ENCODE measurements around the gene VRK2.

- TF ChIP-seq, protein P1, sequence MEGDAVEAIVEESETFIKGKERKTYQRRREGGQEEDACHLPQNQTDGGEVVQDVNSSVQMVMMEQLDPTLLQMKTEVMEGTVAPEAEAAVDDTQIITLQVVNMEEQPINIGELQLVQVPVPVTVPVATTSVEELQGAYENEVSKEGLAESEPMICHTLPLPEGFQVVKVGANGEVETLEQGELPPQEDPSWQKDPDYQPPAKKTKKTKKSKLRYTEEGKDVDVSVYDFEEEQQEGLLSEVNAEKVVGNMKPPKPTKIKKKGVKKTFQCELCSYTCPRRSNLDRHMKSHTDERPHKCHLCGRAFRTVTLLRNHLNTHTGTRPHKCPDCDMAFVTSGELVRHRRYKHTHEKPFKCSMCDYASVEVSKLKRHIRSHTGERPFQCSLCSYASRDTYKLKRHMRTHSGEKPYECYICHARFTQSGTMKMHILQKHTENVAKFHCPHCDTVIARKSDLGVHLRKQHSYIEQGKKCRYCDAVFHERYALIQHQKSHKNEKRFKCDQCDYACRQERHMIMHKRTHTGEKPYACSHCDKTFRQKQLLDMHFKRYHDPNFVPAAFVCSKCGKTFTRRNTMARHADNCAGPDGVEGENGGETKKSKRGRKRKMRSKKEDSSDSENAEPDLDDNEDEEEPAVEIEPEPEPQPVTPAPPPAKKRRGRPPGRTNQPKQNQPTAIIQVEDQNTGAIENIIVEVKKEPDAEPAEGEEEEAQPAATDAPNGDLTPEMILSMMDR (IDR thresholded peaks at IDR 0.05), result no peak
- no peak for TF ChIP-seq POLR2A (IDR thresholded peaks at IDR 0.05)
- no peak for TF ChIP-seq POLR2AphosphoS5 (IDR thresholded peaks at IDR 0.05; ENCODE audit: insufficient read depth in 1 of 2, low read depth in 1 of 2)
Measured at GRCh38 chr2:58030771-58031170, 15.8 kb upstream of the VRK2 start.
